H1 (cell line): ENCODE measurements around the gene FMNL2. TPM values are rescaled to one million over a fixed set of nuclear protein-coding genes. Genes with fewer than 3 reads are reported as not detected.

Experiments used
- CTCF ChIA-PET: fragments of 300-600 bp; sonication (Branson Sonifier 250); formaldehyde crosslinking; loops from one replicate; lab custom pipeline; 2021; ENCODE audit not compliant: partially characterized antibody; lab: Charles Lee
- POLR2A ChIA-PET: fragments of 300-600 bp; sonication (Branson Sonifier 250); formaldehyde crosslinking; loops from one replicate; lab custom pipeline; 2021; ENCODE audit warnings: inconsistent platforms; ENCODE audit not compliant: partially characterized antibody; lab: Charles Lee
- DNase-seq, 2 experiments: peaks; one replicate each; pipeline versions ENCODE4 v3.0.0 to v3.0.0-alpha.2; 2010 to 2022; ENCODE audit warnings: low spot score in 2 of 2, low read depth in 1 of 2, mixed read lengths in 1 of 2
- FAIRE-seq: peaks from 2 replicates; lab custom pipeline; 2011; peaks lifted over from hg19 to GRCh38; lab: Jason Lieb, UNC
- H2AFZ ChIP-seq: 2 replicates; pipeline ENCODE4 v1.8.1; 2012; ENCODE audit warnings: low read length, inconsistent platforms
- H2AK5ac ChIP-seq: 2 replicates; pipeline ENCODE4 v1.6.1; 2013; ENCODE audit warnings: low read depth, low read length
- H2BK120ac ChIP-seq: replicated peaks from 2 replicates; pipeline ENCODE3; 2013; ENCODE audit warnings: low read depth, low read length, inconsistent platforms
- H2BK12ac ChIP-seq: 2 replicates; pipeline ENCODE4 v1.6.1; 2013; ENCODE audit warnings: low read depth, low read length
- H2BK15ac ChIP-seq: 2 replicates; pipeline ENCODE4 v1.6.1; 2013; ENCODE audit warnings: low read length
- H2BK20ac ChIP-seq: 2 replicates; pipeline ENCODE4 v1.6.1; 2013; ENCODE audit warnings: low read length
- H2BK5ac ChIP-seq: 2 replicates; pipeline ENCODE4 v1.6.1; 2013; ENCODE audit warnings: low read depth, low read length
- H3K14ac ChIP-seq: 2 replicates; pipeline ENCODE4 v1.6.1; 2013; ENCODE audit warnings: inconsistent platforms; ENCODE audit not compliant: insufficient read length
- H3K18ac ChIP-seq: 2 replicates; pipeline ENCODE4 v1.6.1; 2013; ENCODE audit warnings: low read length; ENCODE audit errors: extremely low read depth
- H3K23ac ChIP-seq: 2 replicates; pipeline ENCODE4 v1.6.1; 2013; ENCODE audit warnings: inconsistent platforms; ENCODE audit not compliant: insufficient read length
- H3K23me2 ChIP-seq: 2 replicates; pipeline ENCODE4 v1.6.1; 2013; ENCODE audit warnings: low read depth, low read length
- H3K27ac ChIP-seq: 2 replicates; pipeline ENCODE4 v1.6.1; 2011; ENCODE audit warnings: low read depth, low read length, inconsistent platforms
- H3K27me3 ChIP-seq, 4 experiments: replicated peaks in 1 of 4; 1 replicate in 1 of 4; 2 replicates in 3 of 4; pipeline versions ENCODE4 v1.6.1 to v1.8.1; 2011 to 2013; ENCODE audit warnings: low read length in 3 of 4, mild to moderate bottlenecking in 3 of 4, inconsistent platforms in 2 of 4, mixed read lengths in 2 of 4, moderate library complexity in 1 of 4; ENCODE audit not compliant: control insufficient read depth in 3 of 4, insufficient read depth in 3 of 4; ENCODE audit errors: extremely low read depth in 1 of 4
- H3K36me3 ChIP-seq, 4 experiments: 2 replicates each; pipeline versions ENCODE4 v1.6.1 to v1.8.1; 2011 to 2013; ENCODE audit warnings: mild to moderate bottlenecking in 4 of 4, low read length in 3 of 4, moderate library complexity in 2 of 4, control low read depth in 1 of 4, inconsistent platforms in 1 of 4; ENCODE audit not compliant: insufficient read depth in 4 of 4, control insufficient read depth in 2 of 4
- H3K4ac ChIP-seq: replicated peaks from 2 replicates; pipeline ENCODE3; 2013; ENCODE audit warnings: low read length, low read depth, mixed read lengths, inconsistent platforms; ENCODE audit not compliant: insufficient read length
- H3K4me1 ChIP-seq, 4 experiments: replicated peaks in 1 of 4; 1 replicate in 1 of 4; 2 replicates in 3 of 4; pipeline versions ENCODE4 v1.6.1 to v1.8.1; 2011 to 2013; ENCODE audit warnings: low read length in 3 of 4, inconsistent platforms in 2 of 4, mixed read lengths in 1 of 4; ENCODE audit not compliant: insufficient read depth in 4 of 4, control insufficient read depth in 3 of 4
- H3K4me2 ChIP-seq, 2 experiments: 2 replicates each; pipeline versions ENCODE4 v1.6.1 to v1.8.1; 2011 to 2013; ENCODE audit warnings: low read depth in 2 of 2, low read length in 2 of 2, control low read depth in 1 of 2, inconsistent platforms in 1 of 2, mild to moderate bottlenecking in 1 of 2; ENCODE audit not compliant: insufficient read depth in 1 of 2
- H3K4me3 ChIP-seq, 4 experiments: fragments of 200-600, 300-600 bp in 1 of 4; sonication (generic), shearing (Covaris generic), sonication (Bioruptor Twin) in 1 of 4; 2 replicates each; pipeline versions ENCODE4 v1.5.1 to v1.8.1; 2011 to 2016; ENCODE audit warnings: low read length in 4 of 4, low read depth in 3 of 4, control low read depth in 2 of 4, inconsistent platforms in 2 of 4, mild to moderate bottlenecking in 2 of 4, mixed read lengths in 1 of 4, moderate library complexity in 1 of 4; ENCODE audit not compliant: insufficient read depth in 2 of 4; ENCODE audit errors: extremely low read depth in 1 of 4
- H3K56ac ChIP-seq: replicated peaks from 2 replicates; pipeline ENCODE3; 2013; ENCODE audit warnings: low read depth, mild to moderate bottlenecking, mixed read lengths, low read length, inconsistent platforms; ENCODE audit not compliant: insufficient read length
- H3K79me1 ChIP-seq: 2 replicates; pipeline ENCODE4 v1.6.1; 2013; ENCODE audit warnings: low read depth, low read length, control low read depth
- H3K79me2 ChIP-seq, 2 experiments: 2 replicates each; pipeline versions ENCODE4 v1.6.1 to v1.8.1; 2012 to 2013; ENCODE audit warnings: low read length in 2 of 2, mild to moderate bottlenecking in 2 of 2, inconsistent platforms in 1 of 2; ENCODE audit not compliant: insufficient read depth in 2 of 2, control insufficient read depth in 1 of 2
- H3K9ac ChIP-seq, 4 experiments: replicated peaks in 1 of 4; 1 replicate in 1 of 4; 2 replicates in 3 of 4; pipeline versions ENCODE4 v1.6.1 to v1.8.1; 2011 to 2013; ENCODE audit warnings: low read depth in 3 of 4, low read length in 3 of 4, control low read depth in 2 of 4, mild to moderate bottlenecking in 2 of 4, moderate library complexity in 2 of 4, inconsistent platforms in 1 of 4; ENCODE audit errors: extremely low read depth in 1 of 4
- H3K9me3 ChIP-seq, 2 experiments: 2 replicates each; pipeline versions ENCODE4 v1.6.1 to v1.8.1; 2012 to 2013; ENCODE audit warnings: mild to moderate bottlenecking in 2 of 2, moderate library complexity in 2 of 2, control low read depth in 1 of 2, inconsistent platforms in 1 of 2, low read depth in 1 of 2, low read length in 1 of 2, mixed read lengths in 1 of 2; ENCODE audit not compliant: insufficient read depth in 2 of 2
- H4K20me1 ChIP-seq, 2 experiments: replicated peaks in 1 of 2; 2 replicates each; pipeline versions ENCODE3 to v1.8.1; 2011 to 2013; ENCODE audit warnings: inconsistent platforms in 2 of 2, low read length in 2 of 2, mild to moderate bottlenecking in 1 of 2; ENCODE audit not compliant: insufficient read depth in 2 of 2, control insufficient read depth in 1 of 2
- H4K5ac ChIP-seq: 2 replicates; pipeline ENCODE4 v1.6.1; 2013; ENCODE audit warnings: low read length, low read depth, mixed read lengths, inconsistent platforms; ENCODE audit not compliant: insufficient read length
- H4K8ac ChIP-seq: 2 replicates; pipeline ENCODE4 v1.8.0; 2013; ENCODE audit warnings: mild to moderate bottlenecking, moderate library complexity, low read length, inconsistent platforms; ENCODE audit not compliant: insufficient read depth; ENCODE audit errors: extremely low read depth
- H4K91ac ChIP-seq: replicated peaks from 2 replicates; pipeline ENCODE3; 2013; ENCODE audit warnings: low read length, mixed read lengths, inconsistent platforms; ENCODE audit not compliant: insufficient read length
- CHD2 ChIP-seq: IDR thresholded peaks from 2 replicates; pipeline ENCODE4 v1.6.1; 2012; ENCODE audit warnings: low read length, improper control_type of control experiment
- NRF1 ChIP-seq: IDR thresholded peaks from 2 replicates; pipeline ENCODE4 v1.6.1; 2011; ENCODE audit warnings: mild to moderate bottlenecking, low read depth, low read length, improper control_type of control experiment
- TEAD4 ChIP-seq: IDR thresholded peaks from 2 replicates; pipeline ENCODE4 v1.6.1; 2012; ENCODE audit warnings: low read depth, low read length, inconsistent platforms, mixed read lengths
- WGBS, 2 experiments: shearing (Covaris generic) in 1 of 2; methylation state at CpG; one replicate each; pipeline versions ENCODE4 v1.1.6 to v1.1.7; 2013 to 2015; ENCODE audit warnings: low lambda C conversion rate in 2 of 2, mixed read lengths in 2 of 2, inconsistent platforms in 1 of 2, low coverage in 1 of 2, missing lambda C conversion rate in 1 of 2; ENCODE audit not compliant: insufficient replicate concordance in 2 of 2, insufficient coverage in 1 of 2, insufficient read length in 1 of 2; ENCODE audit errors: extremely low coverage in 1 of 2, missing lambda C conversion rate in 1 of 2; 5-methylcytosine and 5-hydroxymethylcytosine counted together
- polyA plus RNA-seq, 7 experiments: library from polyadenylated mRNA; depleted of rRNA in 3 of 7; stranded (reverse) in 5 of 7; unstranded in 2 of 7; fragments of >200 nt in 5 of 7; fragments of 200-250 nt in 2 of 7; gene quantifications; 1 replicate in 5 of 7; 2 replicates in 1 of 7; 4 replicates in 1 of 7; pipeline versions ENCODE4 v1.2.1 to v1.2.3, GENCODE V29; 2011 to 2013; ENCODE audit warnings: missing spikeins in 2 of 7, mixed read lengths in 2 of 7
- total RNA-seq: library from RNA; stranded (reverse); fragmentation: NEBNext Ultra II Directional; extraction: Animal tissue kit (Norgen Biotek cat#: 25700); gene quantifications from 2 replicates; pipeline ENCODE4 v1.2.1, GENCODE V29; 2021

The FMNL2 gene
- total and polyA plus RNA-seq, 2 of the 8 experiments (the other 6 are each of a cell fraction or from before 2014, with no cell fraction given), result 15.5 to 45.1 TPM

- H3K79me2 ChIP-seq, result peaks cover 0 to 81% of the 10 kb centered on the region in 2 experiments; a peak in 3 of 4 replicates
- FAIRE-seq (peak; percentile 63), DNase-seq (no peak)
- no peak overlapping the region for H2BK20ac ChIP-seq
- H2BK15ac ChIP-seq, result peak overlapping the region; percentile 0; the same call in 1 of the 2 replicates
- ChIA-PET CTCF (interaction anchor here (1.4 to 2.3 kb wide), 6 partner anchors 10 to 264 kb away, joined by 3 to 8 read pairs (median 4); no protein-coding TSS in a partner anchor), POLR2A (interaction anchor here (0.7 to 4.8 kb wide), 7 partner anchors 8 to 119 kb away, joined by 3 to 24 read pairs (median 5); no protein-coding TSS in a partner anchor)
- H3K79me1 ChIP-seq, result peaks cover 6% of the 10 kb centered on the region; the same call in 1 of the 2 replicates
- H3K27me3 ChIP-seq, result no peaks in the 10 kb centered on the region
- peak overlapping the region; percentile 26; the same call in 1 of the 2 replicates for H3K18ac ChIP-seq
- H3K9me3 ChIP-seq, result no peaks in the 10 kb centered on the region
- no peak overlapping the region for H2AK5ac ChIP-seq
- H3K4ac ChIP-seq, result no peak overlapping the region
- peak overlapping the region in 1 of 2 experiments; percentile 54; a peak in 1 of 4 replicates for H3K4me2 ChIP-seq
- H4K91ac ChIP-seq, result no peak overlapping the region
- no peak overlapping the region for H3K27ac ChIP-seq
- no peak overlapping the region for H4K5ac ChIP-seq
- H3K9ac ChIP-seq, result no peak overlapping the region
- H3K56ac ChIP-seq, result no peak overlapping the region
- WGBS, 2 experiments, result 90% methylated on average over 1 of the region's 1 CpG; no CpG with 5 or more reads in 1 of the 2 experiments
- H3K4me3 ChIP-seq, result no peak overlapping the region
- H4K8ac ChIP-seq, result no peak overlapping the region
- peak overlapping the region; percentile 71; the same call in 1 of the 2 replicates for H2BK12ac ChIP-seq
- H4K20me1 ChIP-seq, result no peaks in the 10 kb centered on the region
- no peak overlapping the region for H2BK120ac ChIP-seq
- H3K36me3 ChIP-seq, result no peaks in the 10 kb centered on the region
- no peak overlapping the region for H3K23ac ChIP-seq
- no peak overlapping the region for H3K14ac ChIP-seq
- H2BK5ac ChIP-seq, result no peak overlapping the region; the same call in 1 of the 2 replicates
- TF ChIP-seq CHD2 (no peak), TEAD4 (peak; percentile 20; the same call in 1 of the 2 replicates), NRF1 (no peak)
- H3K23me2 ChIP-seq, result peaks cover 3% of the 10 kb centered on the region; the same call in 1 of the 2 replicates
- peaks cover 13 to 30% (median 21%) of the 10 kb centered on the region in 4 experiments; a peak in 6 of 7 replicates for H3K4me1 ChIP-seq
- H2AFZ ChIP-seq, result no peak overlapping the region
Observed at GRCh38 chr2:152454371-152454770, 119.4 kb downstream of the FMNL2 start.
